ENCODE data around the gene CD79B.
"Not testable (repeated sequence)": the region's sequence is repeated elsewhere in the genome, so short reads cannot be mapped to it uniquely, and the experiment has no call there.

The CD79B gene

GRCh38 chr17:63933598-63933997 lies 1.5 kb upstream of the CD79B start:
- no peak for DNase-seq (ENCODE audit: low spot score)

- DNase-seq (ENCODE audit: low spot score): no peak
Measured at GRCh38 chr17:63932721-63933120, 590 bp upstream of the CD79B start.

- no peak for DNase-seq (ENCODE audit: low spot score)
Measured at GRCh38 chr17:63930951-63931575, 1.1 kb downstream of the CD79B start.

- DNase-seq (ENCODE audit: low spot score): no peak
Measured at GRCh38 chr17:63929860-63930766, 2.0 kb downstream of the CD79B start.

- no peak for DNase-seq (ENCODE audit: low spot score)
Measured at GRCh38 chr17:63928966-63929695, 3.0 kb downstream of the CD79B start.

GRCh38 chr17:63928172-63928666 lies 3.9 kb downstream of the CD79B start:
- DNase-seq (ENCODE audit: low spot score): no peak

GRCh38 chr17:63927464-63928171 lies 4.5 kb downstream of the CD79B start:
- no peak for DNase-seq (ENCODE audit: low spot score)

- no peak for DNase-seq (ENCODE audit: low spot score)
Measured at GRCh38 chr17:63926164-63926563, 6.0 kb downstream of the CD79B start.

GRCh38 chr17:63925615-63926014 lies 6.5 kb downstream of the CD79B start:
- DNase-seq (ENCODE audit: low spot score): no peak

GRCh38 chr17:63922402-63922801 lies 9.7 kb downstream of the CD79B start:
- not testable (repeated sequence) for DNase-seq (ENCODE audit: low spot score)

- DNase-seq (ENCODE audit: low spot score): not testable (repeated sequence)
Measured at GRCh38 chr17:63920779-63921178, 11.4 kb downstream of the CD79B start.

- not testable (repeated sequence) for DNase-seq (ENCODE audit: low spot score)
Measured at GRCh38 chr17:63920050-63920449, 12.1 kb downstream of the CD79B start.

GRCh38 chr17:63919311-63919723 lies 12.8 kb downstream of the CD79B start:
- peak; percentile 91 for DNase-seq (ENCODE audit: low spot score)

- not testable (repeated sequence) for DNase-seq (ENCODE audit: low spot score)
Measured at GRCh38 chr17:63918789-63919305, 13.3 kb downstream of the CD79B start, which contains the start of gene GH1. Gene GH1, minus strand, starts transcription at chr17:63918839. Its CDS starts 63 bp downstream, at chr17:63918776.

GRCh38 chr17:63918305-63918704 lies 13.8 kb downstream of the CD79B start:
- DNase-seq (ENCODE audit: low spot score): peak; percentile 13

GRCh38 chr17:63917646-63918045 lies 14.5 kb downstream of the CD79B start:
- no peak for DNase-seq (ENCODE audit: low spot score)

- not testable (repeated sequence) for DNase-seq (ENCODE audit: low spot score)
Measured at GRCh38 chr17:63917206-63917605, 14.9 kb downstream of the CD79B start.

- no peak for DNase-seq (ENCODE audit: low spot score)
Measured at GRCh38 chr17:63916566-63917185, 15.5 kb downstream of the CD79B start.

GRCh38 chr17:63915753-63916152 lies 16.4 kb downstream of the CD79B start:
- not testable (repeated sequence) for DNase-seq (ENCODE audit: low spot score)

GRCh38 chr17:63914471-63914870 lies 17.7 kb downstream of the CD79B start:
- DNase-seq (ENCODE audit: low spot score): no peak

- peak; percentile 77 for DNase-seq (ENCODE audit: low spot score)
Measured at GRCh38 chr17:63911657-63912100, 20.5 kb downstream of the CD79B start.
